HTERT RPE-1 (cell line): Measurements from ENCODE around the gene FAM13B.

Source experiments
- in situ Hi-C: fragments of 300-500 bp; cut with MboI; formaldehyde crosslinking; loops from 4 replicates; pipeline ENCODE4 v1.14.3; 2020; ENCODE audit warnings: low sequenced_read_pairs

The FAM13B gene

GRCh38 chr5:137901011-137901817 lies 131.7 kb downstream of the FAM13B start:
- in situ Hi-C loops = no loop called here

DNA sequence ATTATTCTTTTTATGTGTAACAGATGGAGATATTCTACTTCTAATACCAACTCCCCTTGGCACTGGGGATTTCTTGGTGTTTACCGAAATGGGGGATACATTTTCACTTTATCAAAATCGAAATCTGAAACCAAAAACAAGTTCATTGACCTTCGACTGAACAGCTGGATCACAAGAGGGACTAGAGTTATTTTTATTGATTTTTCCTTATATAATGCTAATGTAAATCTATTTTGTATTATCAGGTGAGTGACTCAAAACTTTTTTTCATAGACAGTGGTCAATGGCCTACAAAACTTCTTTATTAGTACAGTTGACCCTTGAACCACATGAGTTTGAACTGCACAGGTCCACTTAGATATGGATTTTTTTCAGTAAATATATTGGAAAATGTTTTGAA lies 133.4 kb downstream of the FAM13B start:
- in situ Hi-C loops = no loop called here

- in situ Hi-C loops = no loop called here
These were observed 136.3 kb downstream of the FAM13B start for GRCh38 chr5:137896560-137896959.

- in situ Hi-C loops = no loop called here
These were observed 138.3 kb downstream of the FAM13B start for GRCh38 chr5:137894586-137894985.

DNA sequence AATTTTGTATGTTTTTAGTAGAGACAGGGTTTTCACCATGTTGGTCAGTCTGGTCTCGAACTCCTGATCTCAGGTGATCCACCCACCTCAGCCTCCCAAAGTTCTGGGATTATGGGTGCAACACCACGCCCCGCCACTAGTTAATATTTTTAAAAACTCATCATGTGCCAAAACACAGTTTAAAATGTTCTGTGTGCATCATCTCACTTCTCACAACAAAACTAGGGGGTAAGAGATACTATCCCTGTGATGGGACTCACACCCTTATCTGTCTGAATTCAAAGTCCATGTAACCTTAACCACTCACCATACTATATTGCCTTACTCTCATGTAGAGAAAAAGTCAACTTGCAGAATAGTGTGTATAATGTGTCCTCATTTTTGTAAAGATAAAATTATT lies 141.0 kb downstream of the FAM13B start:
- in situ Hi-C loops = no loop called here

- in situ Hi-C loops = no loop called here
These were observed 142.0 kb downstream of the FAM13B start for GRCh38 chr5:137890845-137891244.

DNA sequence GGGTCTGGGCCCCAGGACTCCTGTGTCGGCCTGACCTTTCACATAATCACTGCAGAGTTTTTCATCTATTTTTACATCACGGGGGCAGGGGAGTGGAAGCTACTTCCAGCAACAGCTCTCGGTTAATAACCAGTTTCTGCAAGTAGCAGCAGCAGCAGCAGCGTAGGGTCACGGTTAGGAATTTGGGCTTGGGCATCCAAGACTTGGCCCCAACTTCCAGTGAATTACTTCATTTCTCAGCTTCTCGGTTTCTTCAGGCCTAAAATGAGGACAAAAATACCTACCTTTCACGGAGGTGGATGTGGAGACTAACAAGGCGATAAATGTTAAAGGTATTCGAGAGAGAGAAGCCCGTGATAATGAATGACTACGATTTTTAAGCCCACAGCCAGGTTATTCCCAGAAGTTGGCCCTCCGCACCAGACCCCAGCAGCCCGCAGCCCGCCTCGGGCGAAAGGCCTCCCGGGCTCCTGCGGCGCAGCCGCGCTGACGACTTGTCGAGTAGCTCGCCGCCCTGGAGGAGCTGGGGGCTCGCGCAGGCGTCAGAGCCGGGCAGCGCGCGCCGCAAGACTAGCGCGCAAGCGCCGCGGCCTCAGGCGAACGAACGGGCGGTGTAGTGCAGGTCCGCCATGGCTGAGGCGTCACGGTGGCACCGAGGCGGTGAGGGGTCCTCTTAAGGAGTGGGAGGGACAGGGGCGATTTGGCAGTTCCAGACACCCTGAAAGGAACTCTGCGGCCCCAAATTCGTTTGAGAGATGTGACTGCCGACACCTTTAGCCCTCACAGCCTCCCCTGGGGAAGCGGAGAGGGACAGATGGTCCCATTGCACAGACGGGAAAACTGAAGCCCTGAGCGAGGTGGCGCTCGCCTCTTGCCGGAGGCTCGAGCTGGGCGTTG lies 143.8 kb downstream of the FAM13B start, which contains the start of gene PKD2L2:
TSS of gene PKD2L2 (plus strand) at position 595 of the 897 bp plus-strand sequence. CDS start at position 630, 35 bp downstream.
- in situ Hi-C loops = no loop called here

- in situ Hi-C loops = no loop called here
These were observed 144.4 kb downstream of the FAM13B start for GRCh38 chr5:137888466-137888862.
